ENCODE measurements around the gene MEA1.

DNA sequence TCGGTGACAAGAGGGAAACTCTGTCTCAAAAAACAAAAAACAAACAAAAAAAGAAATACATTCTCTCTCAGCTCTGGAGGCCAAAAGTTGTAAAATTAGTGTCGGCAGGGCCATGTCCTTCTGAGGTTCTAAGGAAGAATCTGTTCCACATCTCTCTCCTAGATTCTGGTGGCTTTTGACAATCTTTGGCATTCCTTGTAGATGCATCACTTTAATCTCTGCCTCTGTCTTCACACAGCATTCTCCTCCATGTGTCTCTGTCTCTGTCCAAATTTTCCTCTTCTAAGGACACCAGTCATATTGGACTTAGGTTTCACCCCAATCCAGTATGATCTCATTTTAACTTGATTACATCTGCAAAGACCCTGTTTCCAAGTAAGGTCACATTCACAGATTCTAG is 20.3 kb downstream of the MEA1 start:
- TF ChIP-seq, protein P1, sequence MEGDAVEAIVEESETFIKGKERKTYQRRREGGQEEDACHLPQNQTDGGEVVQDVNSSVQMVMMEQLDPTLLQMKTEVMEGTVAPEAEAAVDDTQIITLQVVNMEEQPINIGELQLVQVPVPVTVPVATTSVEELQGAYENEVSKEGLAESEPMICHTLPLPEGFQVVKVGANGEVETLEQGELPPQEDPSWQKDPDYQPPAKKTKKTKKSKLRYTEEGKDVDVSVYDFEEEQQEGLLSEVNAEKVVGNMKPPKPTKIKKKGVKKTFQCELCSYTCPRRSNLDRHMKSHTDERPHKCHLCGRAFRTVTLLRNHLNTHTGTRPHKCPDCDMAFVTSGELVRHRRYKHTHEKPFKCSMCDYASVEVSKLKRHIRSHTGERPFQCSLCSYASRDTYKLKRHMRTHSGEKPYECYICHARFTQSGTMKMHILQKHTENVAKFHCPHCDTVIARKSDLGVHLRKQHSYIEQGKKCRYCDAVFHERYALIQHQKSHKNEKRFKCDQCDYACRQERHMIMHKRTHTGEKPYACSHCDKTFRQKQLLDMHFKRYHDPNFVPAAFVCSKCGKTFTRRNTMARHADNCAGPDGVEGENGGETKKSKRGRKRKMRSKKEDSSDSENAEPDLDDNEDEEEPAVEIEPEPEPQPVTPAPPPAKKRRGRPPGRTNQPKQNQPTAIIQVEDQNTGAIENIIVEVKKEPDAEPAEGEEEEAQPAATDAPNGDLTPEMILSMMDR (conservative IDR thresholded peaks at IDR 0.05; ENCODE audit: low read length): no peak
- no peak for TF ChIP-seq EZH2phosphoT487 (IDR thresholded peaks at IDR 0.05; ENCODE audit: borderline replicate concordance, low read depth, low read length)

Measured in OCI-LY7 (cell line).